Right lung (tissue), 5 donors: Measurements from ENCODE around the gene HOXB9. TPM values are rescaled to one million over a fixed set of nuclear protein-coding genes. Genes with fewer than 3 reads are reported as not detected.

Experiments used
- DNase-seq, 2 donors: peaks; one replicate each; pipeline ENCODE4 v3.0.0-alpha.2; 2013
- polyA plus RNA-seq, 5 donors: library from polyadenylated mRNA; unstranded; fragments of 120-200 nt; gene quantifications; one replicate each; pipeline versions ENCODE4 v1.2.1 to v1.2.3, GENCODE V29; 2013; ENCODE audit warnings: inconsistent platforms in 1 of 5, low replicate concordance in 1 of 5; ENCODE audit not compliant: insufficient read length in 5 of 5, insufficient read depth in 1 of 5

Gene HOXB9
- polyA plus RNA-seq, 5 donors: 0.31 TPM; not detected in 4

DNA sequence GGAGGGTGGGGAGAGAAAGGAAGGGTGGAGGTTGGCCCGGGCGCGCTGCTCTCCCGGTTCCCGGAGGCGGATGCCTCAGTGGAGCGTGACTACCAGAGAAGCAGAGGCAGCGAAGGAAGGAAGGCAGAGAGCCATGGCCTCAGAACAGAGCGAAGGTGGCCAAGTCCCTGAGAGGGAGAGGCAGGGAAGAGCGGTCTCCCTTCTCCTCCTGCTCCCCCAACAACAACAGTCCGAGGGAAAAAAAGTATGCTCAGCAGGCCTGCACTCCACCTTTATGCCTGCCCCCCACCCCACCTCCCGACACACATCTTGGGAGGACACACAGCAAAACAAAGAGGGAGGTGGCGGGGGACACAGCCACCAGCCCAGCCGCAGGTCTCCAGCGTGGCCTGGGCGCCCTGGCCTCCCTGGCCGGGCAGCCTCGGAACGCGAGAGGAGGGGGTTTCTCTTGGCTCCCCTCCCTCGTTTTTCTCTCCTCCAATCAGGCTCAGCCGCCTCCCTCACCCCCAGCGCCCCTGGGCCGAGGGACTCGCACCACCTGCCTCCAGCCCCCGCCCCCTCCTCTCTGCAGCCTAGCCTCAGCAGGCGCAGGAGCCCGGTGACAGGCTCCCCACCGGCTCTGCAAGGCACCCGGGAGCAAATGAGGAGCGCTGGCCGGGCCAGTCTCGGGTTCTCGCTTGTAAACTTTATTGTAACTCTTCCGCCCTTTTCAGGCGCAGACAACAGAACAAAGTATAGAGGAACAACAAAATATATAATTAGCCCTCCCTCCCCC, 14.3 kb downstream of the HOXB9 start:
- no peak for DNase-seq

DNA sequence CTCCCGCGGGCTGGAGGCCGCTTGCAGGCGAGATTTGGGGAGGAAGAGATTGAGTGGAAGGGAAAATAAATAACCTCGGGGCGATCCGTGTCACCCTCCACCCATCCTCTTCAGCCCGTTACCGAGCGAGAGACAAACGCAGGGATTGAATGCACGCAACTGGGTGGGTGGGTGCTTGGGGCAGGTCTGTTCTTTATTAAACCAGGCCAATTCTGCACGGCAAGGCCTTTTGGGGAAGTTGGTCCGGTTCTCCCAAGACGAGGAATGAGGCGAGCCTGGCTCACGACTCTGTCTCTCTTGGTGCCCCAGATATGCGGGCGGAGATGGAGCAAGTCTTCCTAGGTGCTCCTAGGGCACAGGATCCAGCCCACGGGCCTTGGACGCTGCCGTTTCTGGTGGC, 14.9 kb downstream of the HOXB9 start:
- DNase-seq: no peak

DNA sequence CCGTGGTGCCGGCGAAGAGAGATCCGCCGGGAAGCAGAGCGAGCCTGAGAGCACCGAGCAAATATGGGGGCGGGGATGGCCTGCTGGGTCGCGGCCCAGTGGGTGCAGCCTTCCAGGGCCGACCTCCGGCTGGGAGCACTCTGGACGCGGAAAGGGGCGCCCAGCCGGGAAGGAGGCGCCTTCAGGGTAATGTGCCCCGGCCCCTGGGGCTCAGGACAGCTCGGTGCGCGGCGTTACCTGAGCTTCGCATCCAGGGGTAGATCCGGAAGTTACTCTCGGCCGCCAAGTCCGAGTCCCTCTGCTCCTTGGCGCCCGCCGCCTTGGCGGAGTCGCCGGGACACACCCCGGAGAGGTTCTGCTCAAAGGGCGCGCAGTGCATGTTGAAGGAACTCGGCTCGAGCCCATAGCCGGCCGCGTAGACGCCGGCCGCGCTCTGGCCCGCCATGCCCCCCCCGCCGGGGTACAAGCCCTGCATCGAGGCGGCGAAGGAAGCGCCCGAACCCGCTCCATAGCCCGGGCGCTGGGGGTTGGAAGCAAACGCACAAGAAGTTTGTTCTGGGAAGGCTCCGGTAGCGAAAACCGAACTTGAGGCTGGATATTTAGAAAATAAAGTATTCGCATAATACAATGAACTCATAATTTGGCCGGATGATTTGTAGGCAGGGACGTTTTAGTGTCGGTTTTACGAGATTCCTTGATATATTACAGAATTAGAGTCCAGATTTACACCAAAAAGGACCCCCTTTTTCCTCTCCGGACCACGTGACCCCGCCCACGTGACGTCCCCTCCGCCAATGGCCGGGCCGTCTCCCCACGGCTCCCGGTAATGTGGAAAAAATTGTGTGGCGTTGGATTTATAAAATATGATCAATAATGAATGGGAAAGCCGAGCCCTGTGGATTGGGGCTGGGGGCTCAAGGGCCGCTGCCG, 15.6 kb downstream of the HOXB9 start, which contains the start of gene HOXB7:
Gene HOXB7 (minus strand): TSS at position 736 of the 930 bp plus-strand sequence. CDS start 99 bp downstream, at position 637.
- no peak for DNase-seq

DNA sequence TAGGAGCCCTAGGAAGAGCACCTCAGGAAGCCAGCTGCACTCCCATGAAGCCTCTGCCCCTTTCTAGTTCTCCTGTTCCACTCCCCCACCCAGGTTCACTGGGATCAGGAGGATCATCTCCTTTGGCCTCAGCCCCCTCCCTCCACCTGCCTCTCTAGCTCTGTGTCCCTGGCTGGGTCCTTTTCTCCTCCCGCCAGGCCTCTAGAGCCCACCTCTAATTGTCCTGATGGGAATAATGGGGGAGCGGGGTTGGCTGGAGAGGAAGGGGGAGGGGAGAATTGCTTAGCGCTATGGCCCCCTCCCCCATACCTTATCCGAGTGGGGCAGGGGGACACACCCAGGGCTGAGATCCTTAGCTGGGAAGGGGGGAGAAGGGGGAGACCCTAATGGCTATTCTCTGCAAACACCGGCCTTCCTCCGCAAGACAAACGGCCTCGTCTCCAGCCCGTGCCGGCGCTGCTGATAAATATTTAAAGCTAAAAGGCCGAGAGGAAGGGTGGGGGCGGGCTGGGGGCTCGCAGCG, 16.3 kb downstream of the HOXB9 start:
- no peak for DNase-seq

DNA sequence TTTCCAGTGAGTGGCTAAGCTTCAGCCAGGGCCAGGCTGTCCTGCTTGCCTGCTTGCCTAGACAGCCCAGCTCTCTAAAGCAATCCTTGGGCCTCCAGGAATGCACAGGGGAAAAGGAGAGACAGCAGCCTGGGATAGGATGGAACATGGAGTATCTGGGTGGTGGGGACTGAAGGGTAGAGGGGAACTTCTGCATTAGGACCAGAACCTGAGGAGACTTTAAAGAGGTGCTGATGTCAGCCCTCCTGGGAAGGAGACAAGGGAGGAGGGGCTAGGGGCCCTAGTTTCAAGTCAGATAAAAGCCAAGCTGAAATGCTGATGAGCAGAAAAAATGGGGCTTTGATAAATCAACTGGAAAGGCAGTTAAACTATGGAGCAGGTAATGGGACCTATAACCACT, 17.1 kb downstream of the HOXB9 start:
- DNase-seq: no peak

DNA sequence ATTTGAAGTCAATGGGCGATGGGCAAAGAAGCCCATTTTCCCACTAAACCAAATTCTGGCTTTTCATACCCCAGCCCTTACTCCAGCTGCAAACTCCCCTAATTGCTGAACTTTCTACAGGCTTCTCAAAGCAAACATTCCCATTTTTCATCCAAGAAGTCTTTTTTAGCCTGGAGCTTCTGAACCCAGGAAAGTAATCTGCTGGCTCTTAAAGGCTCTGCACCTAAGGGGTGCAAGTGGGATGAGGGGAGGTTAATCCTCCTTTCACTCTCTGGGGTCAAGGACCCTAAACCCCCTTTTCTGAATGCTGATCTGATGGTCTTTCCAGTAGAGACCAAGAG, 17.7 kb downstream of the HOXB9 start:
- DNase-seq: no peak

DNA sequence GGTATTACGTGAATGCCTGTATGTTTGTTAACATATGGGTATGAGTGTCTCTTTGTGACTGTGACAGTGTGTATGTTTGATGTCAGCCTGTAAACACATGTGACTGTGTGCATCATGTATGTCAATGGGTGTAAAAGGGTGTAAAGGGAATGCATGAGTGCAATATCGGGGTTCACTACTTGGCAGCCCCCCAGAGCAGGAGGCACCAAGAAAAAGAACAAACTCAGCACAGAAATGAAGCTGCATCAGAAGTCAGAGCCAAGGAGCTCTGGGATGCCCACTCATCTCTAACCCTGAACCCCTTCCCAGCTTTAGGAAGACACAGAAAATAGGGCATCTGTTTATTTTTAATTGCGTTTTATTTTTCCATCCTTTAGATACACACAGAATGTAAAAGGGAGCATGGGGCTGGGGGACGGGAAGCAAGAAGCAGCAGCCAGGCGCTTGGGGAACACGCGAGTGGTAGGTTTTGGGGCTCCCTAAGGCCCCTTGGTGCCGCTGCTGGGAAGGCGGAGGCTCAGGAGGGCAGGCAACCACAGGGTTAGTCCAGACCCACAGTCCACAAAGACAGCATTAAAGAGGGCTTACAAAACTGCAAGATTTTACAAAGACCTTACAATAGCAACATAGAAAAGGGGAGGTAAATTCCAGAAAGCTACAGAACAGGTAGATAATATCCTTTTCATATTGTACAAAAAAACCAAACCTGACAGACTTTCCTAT, 19.1 kb downstream of the HOXB9 start:
- DNase-seq: no peak

DNA sequence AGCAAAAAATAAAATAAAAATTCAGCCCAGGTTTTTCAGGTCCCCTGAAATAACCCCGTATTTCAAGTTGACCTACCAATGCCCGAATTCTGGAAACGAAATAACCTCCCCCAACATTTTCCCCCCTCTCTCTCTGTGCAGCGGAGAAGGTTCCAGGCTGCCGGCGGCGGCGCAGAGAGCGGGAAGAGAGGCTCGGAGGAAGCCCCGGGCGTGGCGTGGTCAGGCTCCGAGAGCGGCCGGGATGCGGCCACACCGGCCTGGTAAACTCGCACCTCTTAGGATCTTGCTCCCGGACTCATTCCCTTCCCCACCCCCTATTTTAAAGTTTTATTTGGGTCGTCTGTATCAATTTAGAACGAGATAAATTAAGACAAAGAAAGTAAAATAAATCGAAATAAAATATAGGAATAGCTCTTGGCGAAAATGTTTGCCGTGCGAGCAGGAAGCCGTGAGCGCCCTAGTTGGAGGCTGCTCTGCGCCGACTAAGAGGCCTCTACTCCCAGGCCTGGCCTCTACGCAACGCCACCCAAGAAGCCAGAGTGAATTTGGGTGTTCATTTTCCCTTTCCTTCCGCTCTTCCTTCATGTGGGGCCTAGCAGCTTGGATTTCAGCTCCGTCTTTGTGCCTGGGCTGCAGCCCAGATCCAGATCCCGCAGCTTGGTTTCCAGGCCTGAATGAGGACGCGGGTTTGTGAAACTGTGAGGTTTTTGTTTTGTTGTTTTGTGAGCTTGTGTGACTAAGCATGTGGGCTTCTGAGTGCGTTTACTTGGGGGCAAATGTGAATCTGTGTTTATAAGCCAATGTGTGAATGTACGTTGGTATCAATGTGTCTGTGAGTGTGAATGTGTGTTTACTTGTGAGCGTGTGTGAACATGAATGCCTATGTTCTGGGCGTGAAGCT, 19.9 kb downstream of the HOXB9 start:
- no peak for DNase-seq

DNA sequence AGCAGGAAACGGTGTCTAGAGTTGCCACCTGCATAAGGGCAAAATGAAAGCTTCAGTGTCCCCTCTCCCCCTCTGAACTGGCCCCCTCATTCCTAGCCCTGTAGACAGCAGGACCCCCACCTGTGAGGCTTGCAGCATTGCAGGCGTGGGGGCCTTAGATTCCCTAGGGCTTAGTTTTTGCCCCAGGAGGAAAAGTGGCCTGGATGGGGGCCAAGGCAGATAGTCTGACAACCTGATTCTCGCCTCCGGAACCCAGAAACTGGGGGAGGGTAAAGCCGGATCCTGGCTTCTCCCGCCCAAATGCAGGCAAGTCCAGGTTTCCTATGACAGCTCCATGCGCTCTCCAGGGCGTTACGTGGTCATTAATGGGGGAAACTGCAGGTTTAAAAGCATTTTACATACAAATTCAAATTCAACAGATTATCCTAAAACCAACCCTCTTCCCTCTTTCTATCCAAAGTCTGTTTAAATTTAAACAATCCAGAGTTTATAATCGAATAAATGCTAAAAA, 20.7 kb downstream of the HOXB9 start:
- DNase-seq: no peak

DNA sequence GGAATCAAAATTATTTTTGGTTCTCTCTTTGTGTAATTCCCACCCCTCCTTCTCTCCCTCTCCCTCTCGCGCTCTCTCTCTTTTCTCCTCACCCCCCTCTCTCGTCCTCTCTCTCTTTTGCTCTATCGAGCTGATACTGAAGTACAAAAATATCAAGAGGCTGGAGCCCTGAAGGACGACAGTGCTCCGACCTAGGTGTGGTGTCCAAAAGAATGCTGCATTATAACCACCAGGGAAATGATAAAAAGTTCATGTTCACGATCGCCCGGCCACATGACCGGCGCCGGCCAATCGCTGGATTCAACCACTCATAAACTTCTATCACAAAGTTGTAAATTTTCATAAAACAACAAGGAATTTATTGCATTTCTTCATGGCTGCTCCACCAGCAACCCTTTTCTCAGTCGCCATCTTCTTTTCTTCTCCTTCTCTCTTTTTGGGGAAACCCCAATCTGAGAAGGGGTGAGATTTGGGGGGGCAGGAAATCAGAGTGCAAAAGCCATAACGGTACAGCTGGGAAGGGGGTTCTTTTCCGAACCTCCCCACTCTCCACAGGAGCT, 21.3 kb downstream of the HOXB9 start, which contains the start of gene HOXB6:
Gene HOXB6 (minus strand): TSS at position 217 of the 560 bp plus-strand sequence. CDS start 6,836 bp downstream, outside the sequence.
- DNase-seq: no peak

DNA sequence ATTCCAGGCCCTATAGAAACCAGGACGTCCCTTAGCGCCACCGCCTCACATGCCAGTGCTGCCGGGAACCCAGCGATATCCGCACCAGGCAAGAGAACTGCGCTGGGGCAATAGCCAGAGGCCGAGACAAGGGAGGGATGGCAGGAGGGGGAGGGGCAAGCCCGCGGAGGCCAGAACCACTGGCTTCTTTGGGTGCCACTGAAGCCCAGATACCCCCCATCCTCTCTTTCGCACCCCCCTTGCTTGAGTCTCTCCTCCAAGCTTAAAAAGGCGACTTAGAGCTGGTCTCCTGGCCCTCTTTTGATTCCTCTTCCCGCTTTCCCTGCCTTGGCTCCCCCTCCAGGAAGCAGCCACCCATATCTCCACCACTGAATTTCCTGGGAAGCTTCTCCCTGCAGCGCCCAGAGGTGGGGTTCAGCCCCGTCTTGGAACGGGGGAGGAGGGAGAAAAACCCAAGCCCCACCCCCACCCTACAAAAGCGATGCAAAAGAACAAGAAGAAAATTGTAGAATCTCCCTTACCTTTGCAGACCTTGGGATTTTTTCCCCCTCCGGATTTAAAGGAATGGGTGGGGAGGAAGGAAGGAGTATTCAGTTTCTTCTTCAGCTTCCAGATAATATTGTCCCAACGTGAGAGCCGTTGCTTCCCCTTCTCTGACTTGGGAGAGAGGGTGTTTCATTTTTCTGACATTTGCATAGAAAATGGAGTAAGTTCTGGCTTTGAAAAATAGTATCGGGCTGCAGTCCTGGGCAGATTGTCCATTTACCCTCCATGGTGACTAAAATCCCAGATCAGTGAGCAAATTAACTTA, 22.0 kb downstream of the HOXB9 start:
- DNase-seq: no peak

DNA sequence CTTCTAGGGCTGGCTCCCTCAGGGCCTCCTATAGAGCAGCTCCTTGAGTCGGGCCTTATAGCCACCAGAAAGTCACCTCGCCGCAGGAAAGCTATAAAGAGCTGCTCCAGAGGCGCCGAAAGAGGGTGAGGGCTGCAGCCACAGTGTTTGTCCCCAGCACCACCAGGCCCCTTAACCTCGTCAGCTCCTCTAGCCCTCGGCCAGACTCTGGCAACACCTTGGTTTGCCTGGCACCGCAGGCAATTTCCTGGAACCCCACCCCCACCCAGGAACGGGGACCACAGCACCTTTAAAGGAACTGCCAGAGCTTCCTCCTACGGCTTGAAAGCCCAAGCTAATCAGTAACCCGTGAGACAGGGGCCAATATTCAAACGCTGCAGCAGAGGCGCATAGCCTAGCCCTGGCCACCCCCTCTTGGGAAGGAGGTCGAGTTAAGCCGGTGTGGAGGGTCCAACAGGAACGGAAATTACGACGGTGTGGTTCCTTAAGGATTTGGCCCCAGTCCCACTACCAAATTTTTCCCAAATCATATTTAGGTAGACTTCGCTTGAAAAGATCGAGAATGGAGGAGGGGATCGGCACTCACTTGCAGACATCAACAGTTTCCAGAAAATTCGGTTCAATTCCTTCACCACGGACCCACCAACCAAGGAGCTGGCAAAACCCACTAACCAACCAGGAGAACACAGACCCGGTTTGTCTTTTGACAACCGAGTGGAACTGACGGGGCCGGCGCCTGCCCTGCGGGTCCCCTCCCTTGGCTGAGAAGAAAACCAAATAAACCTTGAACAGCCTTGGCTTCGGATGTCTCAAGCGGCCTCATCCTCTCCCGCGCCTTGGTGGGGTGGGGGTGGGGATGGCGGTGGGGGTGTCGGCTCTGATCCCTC, 24.4 kb downstream of the HOXB9 start:
- no peak for DNase-seq

DNA sequence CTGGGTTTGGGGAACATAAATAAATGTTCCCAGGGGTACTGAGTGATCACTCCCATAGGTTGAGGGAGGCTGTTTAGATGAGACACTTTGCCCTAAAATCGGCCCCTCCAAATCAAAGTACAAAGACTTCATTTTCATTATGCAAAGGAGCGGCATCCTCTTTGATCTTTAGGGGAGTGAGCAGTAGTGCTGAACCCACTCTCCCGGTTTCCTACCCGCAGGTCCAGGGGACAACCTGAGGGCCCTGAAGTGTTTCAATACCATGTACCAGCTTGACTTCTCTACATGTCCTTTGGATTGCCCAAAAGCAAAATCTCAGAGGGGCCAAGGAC, 25.0 kb downstream of the HOXB9 start:
- DNase-seq: no peak

DNA sequence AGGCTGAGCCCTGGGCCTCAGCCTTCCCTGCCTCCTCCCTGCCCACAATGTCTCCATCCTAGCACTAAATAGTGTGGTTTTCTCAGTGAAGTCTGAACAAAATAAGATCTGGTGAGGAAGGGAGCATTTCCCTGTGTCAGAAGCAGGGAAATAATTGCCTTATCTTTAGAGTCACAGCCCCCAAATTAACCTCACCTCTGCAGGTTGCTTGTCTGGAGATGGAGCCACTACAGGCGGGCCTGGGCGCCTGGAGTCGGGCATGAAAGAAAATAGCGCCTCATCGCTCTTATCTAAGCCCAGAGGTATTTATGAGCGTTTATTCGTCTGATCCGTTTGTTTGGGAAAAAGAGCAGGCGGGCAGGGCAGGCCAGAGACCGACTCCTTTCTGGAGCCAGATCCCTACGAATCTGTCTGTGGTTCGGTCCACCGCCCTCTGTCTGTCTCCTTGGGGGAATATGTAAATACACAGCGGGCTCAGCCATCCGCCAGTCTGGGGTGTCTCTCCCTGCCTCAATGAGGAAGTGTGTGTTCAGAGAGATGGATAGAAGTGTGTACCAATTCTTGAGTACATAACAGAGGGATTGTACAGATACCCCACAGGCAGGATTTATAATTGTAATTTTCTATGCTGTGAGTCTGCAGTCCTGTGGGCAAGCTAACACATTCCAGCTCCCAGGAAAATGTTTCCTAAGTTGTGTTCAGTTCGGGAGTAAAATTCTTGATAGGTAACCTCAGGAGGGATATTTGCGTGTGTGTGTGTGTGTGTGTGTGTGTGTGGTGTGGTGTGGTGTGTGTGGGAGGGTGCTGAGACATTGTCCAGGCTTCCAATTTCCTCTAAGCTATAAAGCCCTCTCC, 25.7 kb downstream of the HOXB9 start:
- no peak for DNase-seq

DNA sequence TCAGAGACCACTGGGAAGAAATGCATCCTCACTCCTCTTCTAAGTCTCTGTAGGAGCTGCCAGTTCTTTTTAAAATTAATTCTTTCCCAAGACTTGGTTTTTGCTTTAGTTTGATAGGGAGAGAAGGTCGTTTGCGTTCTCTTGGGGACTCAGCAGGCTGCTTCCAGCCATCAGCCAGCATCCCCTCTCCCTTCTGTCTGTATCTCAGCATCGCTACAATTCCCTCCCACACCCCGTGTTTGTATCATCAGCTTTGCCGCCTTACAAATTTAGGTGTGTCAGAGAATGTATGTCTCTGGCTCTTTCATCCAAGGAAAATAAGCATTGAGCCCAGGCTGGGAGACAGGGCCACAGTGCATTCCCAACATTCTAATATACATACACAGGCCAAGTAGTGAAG, 26.8 kb downstream of the HOXB9 start:
- DNase-seq: no peak

DNA sequence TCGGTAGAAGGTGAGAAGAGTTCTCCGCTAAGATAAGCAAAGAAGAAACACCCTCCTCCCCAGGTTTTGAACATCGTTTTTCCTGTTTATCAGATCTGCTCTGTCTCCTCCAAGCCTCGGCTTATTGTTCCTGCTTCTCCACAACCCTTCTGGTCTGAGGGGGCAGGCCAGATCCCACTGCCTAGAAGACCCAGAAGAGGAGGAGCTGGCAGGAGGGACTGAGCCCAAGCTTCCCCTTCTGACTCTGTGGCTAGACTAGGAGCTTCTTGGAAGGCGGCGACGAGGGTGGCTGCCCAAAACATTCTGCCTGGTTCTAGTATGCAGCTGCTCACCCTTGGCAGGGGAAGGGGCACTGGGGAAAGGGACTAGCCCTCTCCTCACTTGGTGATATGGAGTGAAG, 27.4 kb downstream of the HOXB9 start:
- DNase-seq: no peak
